Measurements from ENCODE around the gene TSPAN18. TPM values are rescaled to one million over a fixed set of nuclear protein-coding genes. Genes with fewer than 3 reads are reported as not detected.
"Not testable (repeated sequence)": the region's sequence is repeated elsewhere in the genome, so short reads cannot be mapped to it uniquely, and the experiment has no call there.

Gene TSPAN18
- polyA plus RNA-seq, 3 donors = 48.8 to 58.2 (median 58.0) TPM

DNA sequence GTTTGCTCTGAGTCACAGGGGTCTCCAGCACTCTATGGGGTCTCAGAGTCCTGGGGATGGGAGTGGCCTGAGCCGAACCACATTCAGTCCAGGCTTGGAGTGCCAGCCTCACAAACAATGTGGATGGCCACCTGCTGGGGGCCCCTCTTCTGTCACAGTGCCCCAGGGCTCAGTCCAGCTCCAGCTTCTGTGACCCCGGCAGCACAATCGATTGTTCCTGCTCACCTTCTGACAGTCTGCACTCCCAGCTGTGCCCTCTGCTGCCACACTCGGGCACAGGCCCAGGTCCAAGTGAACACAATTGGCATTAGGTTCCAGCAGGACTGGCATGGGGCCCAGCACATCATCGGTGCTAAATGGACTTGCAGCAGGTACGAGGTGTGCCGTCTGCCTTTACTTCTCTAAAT, 139.1 kb downstream of the TSPAN18 start:
- no peak for DNase-seq (ENCODE audit: extremely low read depth in 1 of 11, low read depth in 9 of 11, low spot score in 4 of 11)

DNA sequence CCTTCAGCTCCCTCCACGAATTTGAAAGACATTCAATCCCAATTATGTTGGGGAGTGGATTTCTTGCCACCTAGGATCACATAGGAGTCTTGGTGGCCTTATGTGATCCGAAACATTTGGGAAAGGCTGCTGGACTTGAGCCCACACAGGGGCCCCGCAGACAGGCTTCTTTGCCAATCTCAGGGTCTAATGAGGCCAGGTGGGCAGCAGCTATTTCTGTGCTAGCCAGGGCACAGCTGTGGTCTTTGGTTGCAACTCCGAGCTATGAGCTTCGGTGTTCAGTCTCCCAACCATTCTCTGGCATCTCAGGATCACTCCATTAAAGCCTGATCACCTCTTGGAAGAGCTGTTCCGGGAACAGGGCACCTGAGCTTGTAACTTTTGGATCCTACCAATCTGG, 139.5 kb downstream of the TSPAN18 start:
- no peak for DNase-seq (ENCODE audit: extremely low read depth in 1 of 11, low read depth in 9 of 11, low spot score in 4 of 11)

DNA sequence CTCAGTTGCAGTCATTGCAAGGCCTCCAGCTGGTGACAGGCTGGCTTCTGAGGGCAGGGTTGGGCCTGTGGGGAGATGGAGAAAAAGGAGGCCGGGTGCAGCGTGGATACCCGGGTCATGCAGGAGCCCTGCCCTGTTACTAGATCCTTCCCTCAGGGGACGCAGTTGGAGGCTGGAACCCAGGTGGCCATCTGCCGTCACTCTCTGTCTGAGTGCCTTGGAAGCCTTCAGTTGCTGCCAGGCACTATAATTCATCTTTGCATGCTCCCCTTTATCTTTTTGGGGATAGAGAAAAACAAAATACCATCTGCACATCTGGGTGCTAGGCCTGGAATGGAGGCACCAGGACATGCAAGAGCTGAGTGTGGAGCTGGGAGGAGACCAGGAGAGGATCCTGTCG, 141.3 kb downstream of the TSPAN18 start:
- no peak for DNase-seq (ENCODE audit: extremely low read depth in 1 of 11, low read depth in 9 of 11, low spot score in 4 of 11)

DNA sequence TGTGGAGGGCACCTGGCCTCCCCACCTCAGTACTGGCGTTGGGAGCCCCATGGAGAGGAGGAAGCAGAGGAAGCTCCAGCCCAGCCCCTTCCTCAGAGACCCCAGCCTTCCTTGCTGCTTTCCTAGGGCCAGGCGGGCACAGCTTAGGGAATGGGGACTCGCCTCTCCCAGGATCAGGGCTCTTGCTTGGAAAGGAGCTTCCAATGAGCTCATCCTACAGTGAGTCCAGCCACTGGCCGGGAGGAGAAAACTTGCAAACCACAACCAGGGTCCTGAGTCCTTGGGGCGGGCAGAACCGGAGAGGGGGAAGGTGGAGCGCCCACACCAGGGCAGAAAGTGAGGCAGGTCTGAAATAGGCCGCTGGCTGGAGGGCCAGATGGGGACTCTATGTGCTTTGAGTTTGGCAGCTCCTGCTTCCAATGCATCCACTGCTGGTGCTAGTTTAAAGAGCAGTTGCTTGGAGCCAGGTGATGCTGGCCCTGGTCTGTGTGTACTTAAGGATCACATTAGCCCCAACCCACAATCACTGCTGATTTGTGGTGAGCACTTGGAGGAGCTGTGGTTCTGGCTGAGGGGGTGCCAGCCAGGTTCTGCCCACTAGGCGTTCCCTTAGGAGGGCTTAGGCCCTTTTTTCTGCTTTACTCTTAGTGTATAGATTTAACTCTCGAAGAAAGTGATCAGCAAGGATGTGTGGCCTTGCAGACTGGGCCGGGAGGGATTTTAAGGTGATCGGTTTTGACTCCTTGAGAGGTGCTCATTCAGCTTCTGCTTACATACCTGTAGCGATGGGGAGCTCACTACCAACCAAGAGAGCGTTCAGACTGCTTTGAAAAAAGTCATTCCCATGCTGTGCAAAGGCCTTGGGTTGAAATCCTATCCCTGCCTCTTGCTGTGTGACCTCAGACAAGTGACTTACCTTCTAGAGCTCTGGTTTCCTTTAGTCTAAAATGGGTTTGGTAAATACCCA, 142.0 kb downstream of the TSPAN18 start:
- no peak for DNase-seq (ENCODE audit: extremely low read depth in 1 of 11, low read depth in 9 of 11, low spot score in 4 of 11)

DNA sequence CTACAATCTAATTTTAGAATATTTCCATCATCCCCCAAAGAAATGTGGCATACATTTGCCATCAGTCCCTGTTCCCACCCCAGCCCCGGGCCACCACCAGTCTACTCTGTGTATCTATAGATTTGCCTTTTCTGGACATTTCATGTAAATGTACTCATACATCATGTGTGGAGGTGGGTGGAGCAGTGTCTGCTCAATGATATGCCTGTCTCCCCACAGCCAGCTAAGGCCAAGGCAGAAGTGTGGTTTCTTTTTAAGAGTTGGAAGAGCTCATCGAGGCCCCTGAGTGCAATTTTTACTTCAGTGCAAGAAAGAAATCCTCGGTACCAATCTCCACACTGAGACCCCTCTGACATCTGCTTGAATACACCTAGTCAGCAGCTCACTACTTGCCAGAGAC, 143.4 kb downstream of the TSPAN18 start:
- no peak for DNase-seq (ENCODE audit: extremely low read depth in 1 of 11, low read depth in 9 of 11, low spot score in 4 of 11)

DNA sequence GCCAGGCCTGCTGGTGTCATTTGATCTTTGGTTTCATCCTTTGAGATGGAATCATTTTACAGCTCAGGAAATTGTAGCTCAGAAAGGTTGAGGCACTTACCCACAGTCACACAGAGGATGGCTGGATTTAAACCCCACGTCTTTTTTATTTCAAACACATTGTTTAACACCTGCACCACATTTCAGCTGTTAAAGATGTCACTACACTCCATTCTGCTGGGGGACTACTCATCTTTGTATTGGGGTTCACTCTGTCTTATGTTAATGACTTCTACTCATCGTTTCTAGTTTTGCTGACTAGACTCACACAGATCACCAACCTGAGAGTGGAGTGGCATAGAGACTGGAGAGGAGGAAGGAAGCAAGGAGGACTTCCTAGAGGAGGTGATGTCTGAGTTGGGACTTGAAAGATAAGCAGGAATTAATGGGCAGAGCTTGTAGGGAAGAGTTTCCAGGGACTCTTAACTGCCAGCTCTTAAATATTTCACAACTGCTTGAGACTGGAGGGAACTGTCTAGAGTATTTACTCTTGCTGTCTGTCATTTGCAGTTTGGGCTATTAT, 143.9 kb downstream of the TSPAN18 start:
- DNase-seq (ENCODE audit: extremely low read depth in 1 of 11, low read depth in 9 of 11, low spot score in 4 of 11) = no peak

DNA sequence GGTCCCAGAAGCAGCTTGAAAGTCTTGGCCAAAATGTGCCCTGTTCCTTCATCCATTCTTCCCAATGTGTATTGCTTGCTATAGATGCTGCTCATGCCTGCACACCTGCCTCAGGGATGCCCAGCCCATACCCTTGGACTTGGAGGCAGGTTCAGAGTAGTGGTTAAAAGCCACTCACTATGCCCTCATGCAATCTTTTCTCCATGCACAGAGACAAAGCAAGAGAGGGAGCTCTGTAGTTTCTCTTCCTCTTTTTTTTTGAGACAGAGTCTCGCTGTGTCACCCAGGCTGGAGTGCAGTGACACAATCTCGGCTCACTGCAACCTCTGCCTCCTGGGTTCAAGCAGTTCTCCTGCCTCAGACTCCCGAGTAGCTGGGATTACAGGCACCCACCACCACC, 144.9 kb downstream of the TSPAN18 start:
- DNase-seq (ENCODE audit: extremely low read depth in 1 of 11, low read depth in 9 of 11, low spot score in 4 of 11) = not testable (repeated sequence)

DNA sequence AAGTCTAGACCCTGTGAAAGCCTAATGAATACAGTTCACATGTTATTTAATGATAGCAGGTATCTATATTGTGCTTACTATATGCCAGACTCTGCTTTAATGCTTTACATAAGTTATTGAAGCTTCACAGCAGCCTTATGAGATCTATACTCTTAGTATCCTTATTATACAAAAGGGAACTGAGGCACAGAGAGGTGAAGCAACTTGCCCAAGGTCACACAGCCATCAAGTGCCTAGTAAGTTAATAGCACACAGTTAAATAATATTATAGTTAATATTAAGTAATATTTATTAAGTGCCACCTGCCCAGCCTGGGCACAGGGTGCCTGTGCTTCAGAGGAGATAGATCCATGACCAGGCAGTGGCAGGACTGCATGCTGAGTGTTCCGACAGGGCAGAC, 145.8 kb downstream of the TSPAN18 start:
- no peak for DNase-seq (ENCODE audit: extremely low read depth in 1 of 11, low read depth in 9 of 11, low spot score in 4 of 11)

DNA sequence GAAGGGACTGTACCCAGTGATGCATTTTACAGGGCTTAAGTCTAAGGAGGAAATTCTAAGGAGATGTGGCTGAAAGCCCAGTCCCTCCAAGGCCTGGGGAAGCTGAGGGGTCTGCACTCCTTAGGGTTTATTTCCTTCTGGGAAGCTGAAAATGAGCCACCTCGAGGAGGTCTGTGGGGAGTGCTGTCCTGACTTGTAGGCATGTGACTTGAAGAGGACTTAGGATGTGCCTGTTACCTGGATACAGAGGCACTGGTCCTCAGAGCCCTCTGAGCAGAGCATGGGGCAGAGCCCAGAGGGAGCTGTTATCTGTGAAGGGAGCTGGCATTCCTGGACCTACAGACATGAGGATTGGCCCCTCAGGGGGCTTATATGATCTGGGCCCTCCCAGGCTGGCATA, 146.8 kb downstream of the TSPAN18 start:
- no peak for DNase-seq (ENCODE audit: extremely low read depth in 1 of 11, low read depth in 9 of 11, low spot score in 4 of 11)

DNA sequence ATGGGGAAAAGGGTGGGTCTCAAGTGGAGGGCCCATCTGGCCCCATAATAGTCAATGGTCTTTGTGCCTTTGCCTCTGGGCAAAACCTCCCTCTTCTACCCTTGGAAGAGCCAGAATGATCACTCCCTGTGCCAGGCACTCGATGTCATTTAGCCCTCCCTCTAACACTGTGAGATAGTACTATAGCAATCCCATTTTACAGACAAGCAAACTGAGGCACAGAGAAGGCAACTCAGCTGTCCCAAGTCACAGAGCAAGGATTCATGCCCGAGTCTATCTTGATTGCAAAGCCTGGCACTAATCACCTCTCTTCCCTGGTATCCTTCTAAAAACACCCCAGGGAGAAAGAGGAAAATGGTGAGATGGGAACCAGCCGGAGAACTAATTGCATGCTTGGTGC, 147.5 kb downstream of the TSPAN18 start:
- no peak for DNase-seq (ENCODE audit: extremely low read depth in 1 of 11, low read depth in 9 of 11, low spot score in 4 of 11)

DNA sequence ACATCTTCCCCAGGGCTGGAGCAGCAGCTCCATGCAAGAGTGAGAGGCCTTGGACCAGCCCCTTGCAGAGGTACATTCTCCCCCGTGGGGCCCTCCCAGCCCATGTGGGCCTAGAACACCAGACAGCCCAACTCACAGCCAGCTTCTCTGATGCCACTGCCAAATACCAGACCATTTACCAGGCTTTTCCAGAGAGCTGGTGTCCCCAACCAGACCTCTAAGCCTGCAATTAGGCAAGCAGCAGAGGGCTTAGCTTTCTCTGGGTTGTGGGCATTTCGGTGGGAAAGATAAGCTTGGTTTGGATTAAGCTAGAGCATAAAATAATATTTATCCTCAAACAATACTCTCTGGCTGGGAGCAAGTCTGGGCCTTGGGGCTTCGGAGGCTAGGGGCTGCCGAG, 148.3 kb downstream of the TSPAN18 start:
- DNase-seq (ENCODE audit: extremely low read depth in 1 of 11, low read depth in 9 of 11, low spot score in 4 of 11) = no peak

DNA sequence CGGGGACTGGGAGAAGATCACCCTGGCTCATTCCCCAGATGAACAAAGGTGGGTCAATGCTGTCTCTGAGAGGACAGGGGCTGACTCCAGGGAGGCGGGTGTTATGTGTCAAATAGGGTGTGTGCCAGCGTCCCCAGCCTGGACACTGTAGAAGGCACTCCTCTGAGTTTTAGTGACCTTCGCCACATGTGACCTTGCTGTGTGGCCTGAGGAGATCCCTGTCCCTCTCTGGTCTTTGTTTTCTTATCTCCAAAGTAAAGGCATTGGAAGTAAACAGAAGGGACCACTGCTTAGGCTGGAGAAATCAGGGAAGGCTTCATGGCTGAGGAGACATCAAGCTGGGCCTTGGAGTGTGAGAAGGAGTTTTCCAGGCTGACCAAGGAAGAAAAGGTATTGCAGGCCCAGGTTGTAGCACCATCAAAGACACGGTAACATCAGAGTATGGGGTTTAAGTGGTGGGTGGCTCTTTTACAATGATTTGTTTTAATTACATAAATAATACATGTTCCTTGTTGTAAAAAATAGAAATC, 149.5 kb downstream of the TSPAN18 start:
- DNase-seq (ENCODE audit: extremely low read depth in 1 of 11, low read depth in 9 of 11, low spot score in 4 of 11) = no peak

DNA sequence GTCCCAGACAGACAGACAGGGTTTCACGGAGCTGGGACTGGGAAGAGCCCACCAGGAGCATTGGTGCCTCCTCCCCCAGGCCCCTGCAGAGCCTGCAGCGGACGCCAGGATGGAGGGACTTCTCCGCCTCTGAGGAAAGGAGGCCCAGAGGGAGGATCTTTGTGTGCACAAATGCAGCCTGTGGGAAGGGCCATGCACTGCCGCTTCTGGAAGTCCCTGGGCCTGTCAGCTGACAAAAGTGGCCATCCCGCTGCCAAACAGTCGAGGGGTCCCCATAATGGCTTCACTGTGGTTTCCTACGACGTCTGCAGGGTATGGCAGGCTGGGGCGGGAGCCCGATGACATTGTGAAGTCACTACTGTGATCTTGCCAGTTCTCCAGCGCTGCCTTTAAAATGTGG, 150.1 kb downstream of the TSPAN18 start:
- no peak for DNase-seq (ENCODE audit: extremely low read depth in 1 of 11, low read depth in 9 of 11, low spot score in 4 of 11)

DNA sequence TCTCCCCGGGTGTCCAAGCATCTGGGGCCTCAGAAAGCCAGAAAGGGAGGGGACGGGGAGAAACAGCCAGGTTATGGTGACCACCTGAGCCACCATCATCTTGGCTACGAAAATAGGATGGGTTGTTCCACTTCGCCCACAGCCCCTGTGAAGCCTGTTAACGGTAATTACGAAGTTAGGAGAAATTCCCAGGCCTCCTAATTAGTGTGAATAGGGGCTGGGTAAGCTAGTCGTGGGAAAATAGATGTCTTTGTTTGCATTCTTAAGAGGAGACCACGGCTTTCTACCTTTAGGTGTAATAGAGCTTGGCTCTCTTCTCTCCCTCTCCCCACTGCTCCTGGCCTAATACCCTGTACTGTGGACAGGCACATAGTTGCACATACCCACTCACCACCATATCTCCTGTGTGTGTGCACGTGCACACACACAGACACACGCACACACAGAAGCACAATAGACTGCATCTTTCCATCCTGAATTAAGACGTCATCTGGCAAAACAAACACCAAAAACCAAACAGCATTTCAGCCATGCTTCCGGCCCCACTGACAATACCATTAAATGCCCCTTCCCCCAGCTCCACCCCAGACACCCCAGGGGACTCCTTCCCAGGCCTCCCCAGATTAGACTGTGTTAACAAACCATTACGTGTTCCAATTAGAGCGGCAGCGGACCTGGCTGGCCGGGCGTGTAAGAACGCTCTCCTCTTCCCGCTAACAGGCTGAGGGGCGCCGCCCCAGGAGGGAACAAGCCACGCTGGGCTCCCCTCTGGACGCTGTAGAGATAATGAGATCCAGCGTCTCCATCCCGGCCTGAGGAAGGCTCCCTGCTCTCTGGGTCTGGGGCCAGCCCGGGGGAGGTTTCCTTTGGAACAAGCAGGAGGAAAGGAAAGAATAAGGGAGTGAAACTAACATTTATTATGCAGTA, 151.1 kb downstream of the TSPAN18 start:
- peak in 3 of 11 donors; percentile 26 to 41 (median 28) for DNase-seq (ENCODE audit: extremely low read depth in 1 of 11, low read depth in 9 of 11, low spot score in 4 of 11)

DNA sequence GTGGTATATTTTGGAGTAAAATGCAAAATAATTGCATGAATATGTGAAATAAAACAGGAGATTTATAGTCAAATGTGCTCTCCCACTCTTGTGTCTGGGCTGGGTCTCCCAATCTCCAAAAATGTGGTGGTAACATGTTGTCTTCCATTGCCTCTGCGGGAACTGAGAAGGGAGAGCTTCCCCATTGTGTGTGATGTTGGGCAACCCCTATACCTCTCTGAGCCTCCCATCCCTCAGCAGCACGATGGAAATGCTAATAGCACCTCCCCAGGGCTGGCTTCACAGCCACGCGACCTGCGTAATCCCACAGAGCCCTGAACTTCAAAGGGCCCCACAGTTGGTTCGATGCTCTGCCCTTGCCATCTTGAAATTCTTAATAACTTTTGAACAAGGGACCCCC, 151.9 kb downstream of the TSPAN18 start:
- no peak for DNase-seq (ENCODE audit: extremely low read depth in 1 of 11, low read depth in 9 of 11, low spot score in 4 of 11)

DNA sequence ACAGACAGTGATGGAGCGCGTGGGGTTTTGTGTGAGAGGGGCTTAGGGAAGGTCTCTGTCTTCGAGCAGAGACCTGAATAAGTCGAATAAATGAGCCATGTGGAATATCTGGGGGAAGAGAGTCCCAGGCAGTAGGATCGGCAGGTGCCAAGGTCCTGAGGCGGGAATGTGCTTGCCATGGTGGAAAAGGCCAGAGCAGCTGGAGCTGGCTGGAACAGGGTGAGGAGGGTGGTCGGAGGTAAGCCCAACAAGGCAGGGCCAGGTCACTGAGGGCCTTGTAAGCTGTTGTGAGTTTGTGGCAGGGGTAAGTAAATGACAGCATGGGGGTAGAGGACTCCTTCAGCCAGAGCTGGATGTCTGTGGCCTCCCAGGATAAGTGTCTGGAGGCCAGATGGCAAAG, 152.7 kb downstream of the TSPAN18 start:
- no peak for DNase-seq (ENCODE audit: extremely low read depth in 1 of 11, low read depth in 9 of 11, low spot score in 4 of 11)

DNA sequence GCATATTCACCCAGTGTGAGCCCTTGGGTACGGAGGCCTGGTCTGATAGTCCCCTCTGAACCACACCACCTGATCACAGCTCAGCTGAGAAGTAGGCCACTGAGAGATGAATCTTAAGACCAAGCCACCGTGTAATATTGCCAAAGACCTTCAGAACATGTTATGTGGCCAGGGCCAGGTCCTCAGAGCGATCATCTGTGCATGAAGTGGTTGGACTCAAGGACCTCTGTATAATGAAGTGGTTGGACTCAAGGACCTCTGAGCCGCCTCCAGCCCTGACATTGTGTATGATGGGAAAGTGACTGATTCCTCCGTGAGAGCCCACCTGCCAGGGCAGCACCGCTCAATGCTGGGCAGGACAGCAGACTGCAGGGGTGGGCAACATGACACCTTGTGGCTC, 153.7 kb downstream of the TSPAN18 start:
- no peak for DNase-seq (ENCODE audit: extremely low read depth in 1 of 11, low read depth in 9 of 11, low spot score in 4 of 11)

DNA sequence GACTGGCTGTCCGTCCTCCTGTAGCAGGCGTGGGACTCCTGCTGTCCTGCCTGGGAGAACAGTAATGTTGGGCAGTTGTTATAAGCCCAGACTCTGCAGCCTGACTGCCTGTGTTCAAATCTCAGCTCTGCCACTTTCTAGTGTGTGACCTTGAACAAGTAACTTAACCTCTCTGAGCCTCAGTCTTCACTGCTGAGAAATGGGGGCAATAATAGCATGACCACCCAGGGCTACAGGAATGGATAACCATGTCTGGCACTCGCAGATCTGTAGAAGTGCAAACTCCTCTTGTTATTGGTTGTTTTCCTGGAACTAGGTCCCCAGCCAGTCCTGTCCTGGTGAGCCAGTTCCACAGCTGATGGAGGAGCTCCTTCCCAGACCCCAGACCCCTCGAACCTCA, 154.2 kb downstream of the TSPAN18 start:
- no peak for DNase-seq (ENCODE audit: extremely low read depth in 1 of 11, low read depth in 9 of 11, low spot score in 4 of 11)

DNA sequence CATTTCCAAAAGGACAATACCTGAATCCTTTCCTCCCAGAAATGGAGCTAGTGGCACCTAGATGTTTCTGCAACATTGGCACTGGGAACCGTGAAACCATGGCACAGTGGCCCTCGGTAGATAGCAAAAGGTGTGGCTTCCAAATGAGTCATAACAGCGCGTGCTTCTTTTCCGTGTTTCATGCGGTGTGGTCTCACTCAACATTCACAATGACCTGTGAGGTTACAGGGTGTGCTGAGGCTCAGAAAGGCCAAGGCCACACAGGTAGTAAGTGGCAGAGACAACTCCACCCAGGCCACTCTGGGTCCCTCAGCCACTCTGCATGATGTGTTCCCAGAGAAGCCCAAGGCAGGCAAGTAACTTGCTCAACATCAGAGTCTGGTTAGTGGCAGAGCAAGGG, 156.5 kb downstream of the TSPAN18 start:
- DNase-seq (ENCODE audit: extremely low read depth in 1 of 11, low read depth in 9 of 11, low spot score in 4 of 11) = no peak

Measured in renal cortex interstitium (tissue), 11 donors.